GM08714 (cell line): ENCODE measurements around the gene PGP.

Experiments used
- H3K4me3 ChIP-seq: fragments of 200-500 bp; sonication (Bioruptor generic); 2 replicates; pipeline ENCODE4 v1.5.1; 2014; ENCODE audit warnings: mild to moderate bottlenecking, low read length, inconsistent platforms
- ZNF274 ChIP-seq: IDR thresholded peaks from 2 replicates; pipeline ENCODE4 v1.6.1; 2012; ENCODE audit warnings: mild to moderate bottlenecking, low read depth, low read length

PGP gene

DNA sequence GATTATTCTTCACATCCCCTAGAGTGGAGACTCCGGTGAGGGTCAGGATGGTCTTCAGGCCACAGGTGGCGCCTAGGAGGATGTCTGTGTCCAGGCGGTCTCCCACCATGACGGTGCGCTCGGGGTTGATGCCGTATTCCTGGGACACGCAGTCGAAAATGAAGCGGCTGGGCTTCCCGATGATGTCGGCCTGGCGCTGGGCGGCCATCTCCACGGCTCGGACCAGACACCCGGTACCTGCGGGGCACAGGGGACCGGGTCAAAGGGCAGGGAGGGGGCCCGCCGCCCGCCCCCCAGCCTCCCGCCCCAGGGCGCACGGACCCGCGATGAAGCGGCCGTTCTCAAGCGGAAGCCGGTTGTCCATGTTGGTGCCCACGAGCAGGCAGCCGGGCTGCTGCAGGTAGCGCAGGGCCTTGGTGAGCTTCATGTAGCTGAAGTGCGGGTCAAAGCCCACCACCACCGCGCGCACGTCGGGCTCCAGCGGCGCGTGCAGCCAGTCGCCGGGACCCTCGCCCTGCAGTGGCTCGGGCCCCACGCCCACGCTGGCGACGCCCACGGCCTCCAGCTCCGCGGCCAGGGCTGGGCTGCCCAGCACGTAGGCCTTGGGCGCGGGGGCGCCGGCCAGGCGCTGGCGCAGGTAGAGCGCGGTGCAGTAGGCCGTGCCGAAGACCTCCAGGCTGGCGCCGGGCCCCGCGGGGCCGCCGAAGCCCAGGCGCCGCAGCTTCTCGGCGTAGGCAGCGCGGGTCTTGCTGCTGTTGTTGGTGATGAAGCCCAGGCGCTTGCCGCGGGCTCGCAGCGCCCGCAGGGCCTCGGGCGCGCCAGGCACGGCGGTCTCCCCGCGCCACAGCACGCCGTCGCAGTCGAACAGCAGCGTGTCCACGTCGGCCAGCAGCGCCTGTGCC is 572 bp downstream of the PGP start:
- no peak for TF ChIP-seq ZNF274
- peak overlapping the region; percentile 90 for H3K4me3 ChIP-seq

GRCh38 chr16:2212362-2213324 is 2.0 kb downstream of the PGP start:
- no peak for TF ChIP-seq ZNF274
- H3K4me3 ChIP-seq: peak overlapping the region; percentile 90

DNA sequence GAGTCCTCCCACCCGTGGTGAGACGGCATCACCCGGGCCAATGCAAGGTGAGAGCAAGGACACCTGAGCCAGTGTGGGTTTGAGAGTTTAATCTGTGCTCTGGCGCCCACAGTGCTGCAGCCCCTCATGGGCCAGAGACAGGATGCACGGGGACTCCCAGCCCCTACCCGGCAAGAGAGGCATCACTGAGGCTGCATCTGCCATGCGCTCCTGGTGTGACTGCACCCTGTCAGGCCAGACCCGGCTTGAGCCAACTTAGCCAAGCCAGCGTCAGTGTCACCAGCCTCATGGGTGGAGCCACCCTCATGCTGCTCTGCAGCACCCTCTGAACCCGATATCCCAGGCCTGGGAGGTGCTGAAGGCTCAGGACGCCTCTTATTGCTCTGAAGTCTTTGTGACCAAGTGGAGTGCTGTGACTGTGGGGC is 2.7 kb downstream of the PGP start:
- no peak for TF ChIP-seq ZNF274
- no peak overlapping the region for H3K4me3 ChIP-seq

- no peak for TF ChIP-seq ZNF274
- H3K4me3 ChIP-seq: no peak within 1 kb of the TSS
Measured at GRCh38 chr16:2210386-2211365, 4.0 kb downstream of the PGP start, which contains the start of gene BRICD5. Gene BRICD5, minus strand, starts transcription at chr16:2210863. Its CDS starts 30 bp downstream, at chr16:2210833.

- H3K4me3 ChIP-seq: no peak overlapping the region
- no peak for TF ChIP-seq ZNF274
Measured at GRCh38 chr16:2210009-2210332, 4.7 kb downstream of the PGP start.

DNA sequence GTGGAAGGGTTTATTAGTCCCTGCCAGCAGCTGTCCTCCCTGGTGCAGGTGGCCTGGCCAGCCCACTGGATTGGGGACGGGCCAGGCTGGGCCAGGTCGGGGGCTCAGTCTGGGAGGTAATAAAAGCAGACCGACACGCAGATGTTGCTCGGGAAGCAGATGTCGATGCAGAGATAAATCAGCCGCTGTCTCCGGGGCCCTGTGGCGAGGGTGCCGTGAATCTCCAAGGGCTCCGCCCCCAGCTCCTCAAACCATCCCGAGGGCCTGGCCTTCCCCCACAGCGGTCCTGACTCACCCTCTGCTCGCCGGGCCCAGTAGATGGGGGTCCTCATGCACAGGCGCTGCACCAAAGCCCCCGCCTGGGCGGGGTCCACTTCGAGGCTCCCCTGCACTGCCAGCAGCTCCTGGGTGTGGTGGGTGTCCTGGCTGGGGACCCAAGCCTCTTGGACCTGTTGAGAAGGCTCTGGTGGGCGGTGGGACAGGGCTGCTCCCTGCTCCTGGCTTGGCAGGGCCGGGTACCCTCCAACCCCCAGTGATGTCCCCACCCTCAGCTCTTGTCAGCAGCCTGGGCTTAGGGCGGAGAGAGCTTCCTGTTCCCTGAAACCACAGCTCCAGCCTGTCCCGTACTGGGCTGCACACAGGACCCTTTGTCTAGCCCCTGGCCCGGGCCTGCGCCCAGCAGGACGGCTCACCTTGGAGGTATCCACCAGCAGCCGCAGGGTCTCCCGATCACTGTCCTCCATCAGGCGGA is 5.2 kb downstream of the PGP start:
- TF ChIP-seq ZNF274: no peak

DNA sequence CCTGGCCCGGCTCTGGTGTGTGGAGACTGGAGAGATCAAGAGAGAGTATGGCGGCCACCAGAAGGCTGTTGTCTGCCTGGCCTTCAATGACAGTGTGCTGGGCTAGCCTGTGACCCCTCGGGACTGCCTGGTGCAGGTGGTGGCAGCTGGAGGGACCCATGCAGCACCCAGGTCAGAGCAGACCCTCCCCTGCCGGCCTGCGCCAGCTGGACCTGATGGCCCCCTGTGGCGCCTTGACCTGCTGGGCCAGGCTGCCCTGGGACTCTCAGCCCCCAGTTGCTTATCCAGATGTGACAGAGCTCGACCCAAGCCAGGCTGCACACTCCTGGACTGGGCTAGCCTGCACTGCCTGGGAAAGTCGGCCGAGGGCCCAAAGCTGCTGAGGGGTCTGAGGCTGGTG is 5.9 kb downstream of the PGP start:
- TF ChIP-seq ZNF274: no peak
- no peak overlapping the region for H3K4me3 ChIP-seq

More for the DNA sequence above, 5.2 kb downstream of the PGP start:
- H3K4me3 ChIP-seq: no peak overlapping the region

- no peak overlapping the region for H3K4me3 ChIP-seq
- no peak for TF ChIP-seq ZNF274
Measured at GRCh38 chr16:2208308-2208707, 6.3 kb downstream of the PGP start.

DNA sequence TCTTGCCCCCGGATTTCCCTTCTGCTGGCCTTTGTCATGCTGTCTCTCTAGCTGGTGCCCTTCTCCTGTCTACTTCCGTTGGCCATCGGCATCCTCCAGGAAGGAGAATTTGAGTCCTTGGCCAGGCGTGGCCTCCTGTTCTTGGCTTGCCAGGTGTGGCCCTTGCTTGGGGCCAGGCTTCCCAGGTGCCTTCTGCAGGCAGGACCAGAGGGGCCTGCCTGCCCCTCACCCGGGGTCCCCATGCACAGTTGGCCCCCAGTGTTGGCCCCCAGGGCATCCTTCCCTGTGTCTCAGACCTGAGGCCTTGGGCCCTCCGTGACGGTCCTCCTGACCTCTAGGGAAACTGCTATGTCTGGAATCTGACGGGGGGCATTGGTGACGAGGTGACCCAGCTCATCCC is 6.8 kb downstream of the PGP start:
- no peak overlapping the region for H3K4me3 ChIP-seq
- no peak for TF ChIP-seq ZNF274

DNA sequence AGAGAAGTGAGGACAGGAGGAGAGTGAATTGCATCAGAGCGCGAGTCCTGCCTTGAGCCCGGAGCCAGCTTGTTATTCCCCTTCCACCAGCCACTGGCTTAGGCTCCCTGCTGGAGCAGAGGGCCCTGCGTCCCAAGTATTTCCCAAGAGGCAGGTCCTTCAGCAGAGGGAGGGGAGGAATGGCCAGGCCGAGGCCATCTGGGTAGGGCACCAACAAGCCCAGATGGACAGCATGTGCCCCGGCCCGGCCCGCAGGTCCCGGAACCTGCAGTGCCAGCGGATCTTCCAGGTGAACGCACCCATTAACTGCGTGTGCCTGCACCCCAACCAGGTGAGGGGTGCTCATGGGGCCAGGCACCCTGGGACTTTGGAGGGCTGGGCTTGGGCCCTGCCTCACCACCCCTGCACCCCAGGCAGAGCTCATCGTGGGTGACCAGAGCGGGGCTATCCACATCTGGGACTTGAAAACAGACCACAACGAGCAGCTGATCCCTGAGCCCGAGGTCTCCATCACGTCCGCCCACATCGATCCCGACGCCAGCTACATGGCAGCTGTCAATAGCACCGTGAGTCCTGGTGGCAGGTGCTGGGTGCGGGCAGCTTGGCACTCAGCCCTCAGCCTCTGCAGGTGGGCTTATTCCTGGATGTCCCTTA is 7.7 kb downstream of the PGP start:
- H3K4me3 ChIP-seq: no peak overlapping the region
- TF ChIP-seq ZNF274: no peak

DNA sequence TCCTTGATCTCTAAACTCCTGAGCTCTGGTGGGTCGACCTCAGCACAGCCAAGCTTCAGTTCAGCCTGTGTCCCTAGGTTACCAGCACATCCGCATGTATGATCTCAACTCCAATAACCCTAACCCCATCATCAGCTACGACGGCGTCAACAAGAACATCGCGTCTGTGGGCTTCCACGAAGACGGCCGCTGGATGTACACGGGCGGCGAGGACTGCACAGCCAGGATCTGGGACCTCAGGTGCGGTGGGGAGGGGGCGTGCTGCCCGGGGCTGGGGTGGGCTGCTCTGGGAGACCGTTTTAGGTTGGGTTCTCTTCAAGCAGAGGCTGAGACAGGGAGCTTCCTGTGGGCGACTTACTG is 8.2 kb downstream of the PGP start:
- no peak for TF ChIP-seq ZNF274
- H3K4me3 ChIP-seq: peak overlapping the region; percentile 85

GRCh38 chr16:2205967-2206313 is 8.7 kb downstream of the PGP start:
- peak overlapping the region; percentile 85 for H3K4me3 ChIP-seq
- no peak for TF ChIP-seq ZNF274
